Activated CD4-positive, alpha-beta T cell treated with anti-CD3 and anti-CD28 coated beads for 1 hour (primary cell): ENCODE measurements around the gene SELENOS.

ENCODE experiments used
- DNase-seq: peaks from one replicate; pipeline ENCODE4 v3.0.0-alpha.2; 2020

SELENOS gene

GRCh38 chr15:101250873-101251829 is 26.1 kb downstream of the SELENOS start:
- no peak for DNase-seq

- DNase-seq, result no peak
Observed at GRCh38 chr15:101250341-101250831, 26.9 kb downstream of the SELENOS start.

DNA sequence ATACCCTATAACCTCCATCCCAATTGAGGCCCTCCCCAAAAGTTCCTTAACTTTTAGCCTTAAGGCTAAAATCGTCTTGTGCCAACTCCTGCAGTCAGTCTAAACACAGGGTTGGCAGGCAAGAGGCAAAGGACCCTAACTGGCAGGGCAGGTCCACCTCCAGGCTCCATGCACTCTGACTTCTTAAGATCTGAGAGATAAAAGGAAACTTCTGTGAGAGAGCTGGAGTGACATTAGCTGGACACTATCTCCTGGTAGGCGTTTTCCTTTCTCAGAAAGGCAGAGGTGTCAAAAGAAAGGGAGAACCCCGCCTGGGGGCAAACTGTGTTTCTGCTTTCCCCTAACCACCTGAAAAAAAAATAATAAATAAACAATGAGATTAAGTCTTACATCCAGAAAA is 29.0 kb downstream of the SELENOS start:
- DNase-seq, result no peak

DNA sequence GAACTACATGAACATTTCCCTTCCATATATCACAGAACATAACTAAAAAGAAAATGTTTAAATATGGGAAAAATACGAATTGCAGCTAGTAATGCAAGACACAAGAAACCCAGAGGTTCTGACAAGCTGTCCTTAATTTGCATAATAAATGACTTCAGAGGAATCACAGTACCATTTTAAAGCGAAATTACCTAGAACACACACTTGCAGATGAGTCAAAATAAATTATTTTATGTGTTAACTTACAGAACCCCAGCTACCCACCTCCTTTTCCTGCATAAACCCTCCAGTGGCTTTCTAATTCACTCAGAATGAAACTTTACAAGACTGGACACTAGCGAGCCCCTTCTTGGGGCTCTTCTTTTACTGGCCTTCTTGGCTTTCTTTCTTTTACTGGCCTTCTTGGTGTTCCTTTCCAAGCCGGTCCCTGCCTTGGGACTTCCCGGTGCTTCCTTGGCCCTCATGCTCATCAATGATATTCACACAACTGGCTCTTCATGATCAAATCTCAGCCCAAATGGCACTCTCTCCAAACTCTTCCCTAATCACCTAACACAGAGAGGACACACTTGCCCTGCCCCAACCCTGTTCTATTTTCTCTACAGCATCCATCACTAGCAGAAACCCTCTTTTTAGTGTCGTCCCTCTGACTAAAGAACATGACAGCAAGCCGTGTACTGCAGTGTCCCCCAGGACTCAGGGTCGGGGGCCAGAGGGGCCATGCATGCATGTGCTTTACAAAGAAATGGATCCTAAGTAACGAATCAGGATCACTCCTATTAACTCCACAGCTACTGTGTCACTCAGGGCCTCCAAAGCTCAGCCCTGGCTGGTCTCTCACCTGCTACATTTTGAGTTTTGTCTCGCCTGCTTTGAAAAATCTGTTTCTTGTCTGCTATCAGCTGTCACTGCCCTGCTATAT is 30.2 kb downstream of the SELENOS start:
- DNase-seq, result no peak

GRCh38 chr15:101246391-101246790 is 30.9 kb downstream of the SELENOS start:
- no peak for DNase-seq

GRCh38 chr15:101244889-101245668 is 32.2 kb downstream of the SELENOS start:
- no peak for DNase-seq

- DNase-seq, result no peak
Observed at GRCh38 chr15:101244036-101244781, 33.1 kb downstream of the SELENOS start.

DNA sequence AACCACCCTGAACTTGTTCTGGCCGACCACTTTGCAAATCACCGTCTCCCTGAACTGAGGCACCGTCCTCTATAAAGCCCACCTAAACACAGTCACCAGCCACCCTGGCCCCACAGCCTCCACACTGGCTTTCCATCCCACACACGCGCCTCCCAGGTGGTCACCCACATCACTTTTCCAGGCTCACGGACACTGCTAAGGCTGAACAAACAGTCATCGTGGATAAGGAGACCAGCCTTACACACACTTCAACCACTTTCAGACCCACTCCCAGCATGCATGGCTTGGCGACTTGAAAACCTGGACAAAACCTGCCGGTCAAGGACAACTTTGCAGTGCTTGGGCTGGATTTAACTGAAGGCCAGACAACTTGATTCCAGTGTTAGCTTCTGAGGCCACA is 33.9 kb downstream of the SELENOS start:
- DNase-seq, result no peak

DNA sequence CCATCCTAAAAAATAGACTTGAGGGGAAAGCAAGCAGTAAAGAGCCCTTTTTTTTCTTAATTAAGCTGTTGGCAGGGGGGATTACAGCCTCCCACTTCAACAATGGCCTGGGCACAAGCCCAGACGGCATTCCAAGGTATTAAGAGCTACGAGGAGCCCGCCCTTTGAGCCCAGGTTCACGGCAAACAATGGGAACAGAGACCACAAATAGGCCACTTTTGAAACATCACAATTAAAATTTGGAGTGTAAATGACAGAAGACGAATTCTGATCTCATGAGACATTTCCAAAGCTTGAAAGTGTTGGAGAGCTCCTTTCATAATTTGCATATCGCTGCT is 34.3 kb downstream of the SELENOS start:
- no peak for DNase-seq

- no peak for DNase-seq
Observed at GRCh38 chr15:101242160-101242998, 34.9 kb downstream of the SELENOS start.

- DNase-seq, result no peak
Observed at GRCh38 chr15:101240358-101240757, 36.9 kb downstream of the SELENOS start.

DNA sequence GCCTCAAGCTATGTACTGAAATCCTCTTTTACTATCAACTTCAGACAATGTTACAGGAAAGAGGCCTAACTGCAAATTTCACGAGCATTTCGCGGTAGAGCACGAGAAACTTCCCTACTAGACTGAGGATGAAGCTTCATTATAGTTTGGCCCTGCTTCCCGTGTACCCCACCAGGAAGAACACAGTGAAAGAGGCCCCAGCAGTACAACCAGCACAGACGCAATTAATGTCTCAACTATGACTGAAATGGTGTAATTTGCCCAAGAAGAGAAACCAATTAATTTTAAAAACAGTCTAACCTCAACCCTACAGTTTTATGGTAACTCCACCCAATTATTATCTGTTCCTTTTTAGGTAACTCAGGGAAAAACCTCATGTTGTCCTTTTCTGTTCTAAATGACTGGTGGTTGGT is 37.6 kb downstream of the SELENOS start:
- no peak for DNase-seq

- no peak for DNase-seq
Observed at GRCh38 chr15:101237251-101237650, 40.0 kb downstream of the SELENOS start.

DNA sequence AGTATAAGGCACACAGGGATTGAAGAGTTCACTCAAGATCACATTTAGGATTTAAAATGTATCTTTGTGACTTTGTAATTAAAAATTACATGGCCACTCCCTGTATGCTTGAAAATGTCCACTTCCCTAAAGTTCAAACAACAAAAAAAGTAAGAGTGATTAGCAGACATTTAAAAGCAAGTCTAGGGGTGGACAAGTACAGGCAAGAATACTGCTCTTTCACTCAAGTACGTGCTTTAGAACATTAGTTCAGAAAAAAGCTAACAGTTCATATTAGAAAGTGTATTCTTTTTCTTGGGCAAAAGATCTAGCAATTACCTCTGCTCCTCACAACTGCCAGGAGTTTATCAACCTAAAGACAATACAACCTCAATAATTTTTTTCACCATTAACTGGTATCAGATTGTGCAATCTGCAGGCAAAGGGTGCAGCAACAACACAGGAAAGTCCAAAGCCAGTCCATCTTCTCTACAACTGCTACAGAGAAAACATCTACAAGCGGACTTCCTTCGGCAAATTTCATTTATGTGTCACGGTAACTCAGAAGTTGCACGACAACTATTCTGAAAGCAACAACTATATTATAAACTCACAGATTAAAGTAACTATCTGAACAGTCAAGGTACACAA is 43.5 kb downstream of the SELENOS start:
- no peak for DNase-seq

- DNase-seq, result no peak
Observed at GRCh38 chr15:101232677-101233076, 44.6 kb downstream of the SELENOS start.

- DNase-seq, result no peak
Observed at GRCh38 chr15:101228313-101228712, 49.0 kb downstream of the SELENOS start.

DNA sequence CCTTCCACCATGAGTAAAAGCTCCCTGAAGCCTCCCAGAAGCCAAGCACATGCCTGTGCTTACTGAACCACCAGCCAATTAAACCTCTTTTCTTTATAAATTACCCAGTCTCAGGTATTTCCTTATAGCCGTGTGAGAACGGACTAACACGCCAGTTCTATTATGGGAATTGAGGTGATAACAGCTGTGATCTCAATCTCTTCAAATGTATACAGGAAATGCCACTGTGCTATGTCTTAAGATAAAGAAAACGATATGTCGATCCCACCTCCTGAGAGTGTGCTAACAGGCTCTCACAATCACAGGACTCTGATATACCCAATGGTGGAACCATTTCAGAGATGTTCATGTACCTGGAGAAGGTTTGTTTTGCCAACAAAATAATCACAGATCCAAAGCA is 51.6 kb downstream of the SELENOS start:
- DNase-seq, result no peak
